ENCODE results near the gene NEK6. TPM values are rescaled to one million over a fixed set of nuclear protein-coding genes. Genes with fewer than 3 reads are reported as not detected.

Gene NEK6
- total and polyA plus RNA-seq, 2 of the 8 experiments (the other 6 are each of a cell fraction or from before 2014, with no cell fraction given), result 17.7 to 19.7 TPM

GRCh38 chr9:124375726-124376125 is 118.0 kb downstream of the NEK6 start:
- peaks cover 3% of the 10 kb centered on the region; the same call in 1 of the 2 replicates for H3K79me1 ChIP-seq (ENCODE audit: low read depth, low read length)
- no peak overlapping the region for H3K4me3 ChIP-seq (ENCODE audit: extremely low read depth in 1 of 4, insufficient read depth in 2 of 4, low read depth in 3 of 4, low read length in 4 of 4)
- H3K14ac ChIP-seq (ENCODE audit: insufficient read length), result no peak overlapping the region
- TF ChIP-seq GABPA (IDR thresholded peaks at IDR 0.05; ENCODE audit: borderline replicate concordance, insufficient read depth, low read length), result no peak
- no peak for TF ChIP-seq JUND (IDR thresholded peaks at IDR 0.05; ENCODE audit: low read length)
- TF ChIP-seq E2F6 (IDR thresholded peaks at IDR 0.05), result no peak
- no peak for TF ChIP-seq ZNF274 (IDR thresholded peaks at IDR 0.05; ENCODE audit: borderline replicate concordance, extremely low read depth, low read length)
- no peak for TF ChIP-seq SUZ12 (IDR thresholded peaks at IDR 0.05; ENCODE audit: low read length)
- TF ChIP-seq CBX5 (IDR thresholded peaks at IDR 0.05; ENCODE audit: low read depth, low read length), result no peak
- no peak for TF ChIP-seq NRF1 (IDR thresholded peaks at IDR 0.05; ENCODE audit: low read depth, low read length)
- TF ChIP-seq NANOG (IDR thresholded peaks at IDR 0.05; ENCODE audit: insufficient read depth, low read depth, low read length, poor library complexity, severe bottlenecking), result no peak
- no peak overlapping the region for H3K4me2 ChIP-seq (ENCODE audit: insufficient read depth in 1 of 2, low read depth in 2 of 2, low read length in 2 of 2)
- H4K8ac ChIP-seq (ENCODE audit: extremely low read depth, insufficient read depth, low read length), result no peak overlapping the region
- no peak overlapping the region for H3K18ac ChIP-seq (ENCODE audit: extremely low read depth, low read length)
- H3K4me1 ChIP-seq (replicated peaks in 1 of 4; ENCODE audit: control insufficient read depth in 3 of 4, insufficient read depth in 4 of 4, low read length in 3 of 4), result peaks cover 0 to 3% (median 0%) of the 10 kb centered on the region in 4 experiments; a peak in 2 of 7 replicates
- 94% methylated on average over 9 of the region's 9 CpGs; no CpG with 5 or more reads in 1 of the 2 experiments for WGBS, 2 experiments (ENCODE audit: extremely low coverage in 1 of 2, insufficient coverage in 1 of 2, insufficient read length in 1 of 2, insufficient replicate concordance in 2 of 2, low coverage in 1 of 2, low lambda C conversion rate in 2 of 2, missing lambda C conversion rate in 1 of 2)
- no peak overlapping the region for H3K27ac ChIP-seq (ENCODE audit: low read depth, low read length)
- no peak overlapping the region for H4K91ac ChIP-seq (replicated peaks; ENCODE audit: insufficient read length, low read length)
- POLR2A ChIA-PET (ENCODE audit: partially characterized antibody), result interaction anchor here (1.7 kb wide), 1 partner anchor 11 kb away, joined by 5 read pairs; no protein-coding TSS in a partner anchor
- H4K20me1 ChIP-seq (replicated peaks in 1 of 2; ENCODE audit: control insufficient read depth in 1 of 2, insufficient read depth in 2 of 2, low read length in 2 of 2), result peaks cover 2 to 5% of the 10 kb centered on the region in 2 experiments
- peaks cover 0 to 3% of the 10 kb centered on the region in 2 experiments; a peak in 1 of 4 replicates for H3K9me3 ChIP-seq (ENCODE audit: insufficient read depth in 2 of 2, low read depth in 1 of 2, low read length in 1 of 2)
- no peak for FAIRE-seq
- H2BK12ac ChIP-seq (ENCODE audit: low read depth, low read length), result no peak overlapping the region
- peaks cover 0 to 4% (median 0%) of the 10 kb centered on the region in 4 experiments; a peak in 2 of 8 replicates for H3K36me3 ChIP-seq (ENCODE audit: control insufficient read depth in 2 of 4, insufficient read depth in 4 of 4, low read length in 3 of 4)
- H3K23ac ChIP-seq (ENCODE audit: insufficient read length), result no peak overlapping the region
- no peak overlapping the region for H3K4ac ChIP-seq (replicated peaks; ENCODE audit: insufficient read length, low read depth, low read length)
- H3K9ac ChIP-seq (replicated peaks in 1 of 4; ENCODE audit: extremely low read depth in 1 of 4, low read depth in 3 of 4, low read length in 3 of 4), result no peak overlapping the region; a peak in 1 of 7 replicates
- no peak overlapping the region for H3K56ac ChIP-seq (replicated peaks; ENCODE audit: insufficient read length, low read depth, low read length)
- no peak overlapping the region for H2BK5ac ChIP-seq (ENCODE audit: low read depth, low read length)
- no peak overlapping the region for H2BK15ac ChIP-seq (ENCODE audit: low read length)
- no peak overlapping the region for H2AK5ac ChIP-seq (ENCODE audit: low read depth, low read length)
- H3K27me3 ChIP-seq (replicated peaks in 1 of 4; ENCODE audit: control insufficient read depth in 3 of 4, extremely low read depth in 1 of 4, insufficient read depth in 3 of 4, low read length in 3 of 4), result no peaks in the 10 kb centered on the region
- H2BK120ac ChIP-seq (replicated peaks; ENCODE audit: low read depth, low read length), result no peak overlapping the region
- CTCF ChIA-PET (ENCODE audit: partially characterized antibody), result interaction anchor here (0.7 to 12.1 kb wide), 4 partner anchors 8 to 420 kb away, joined by 4 to 133 read pairs (median 4); no protein-coding TSS in a partner anchor
- DNase-seq (ENCODE audit: low read depth in 1 of 2, low spot score in 2 of 2), result no peak
- peaks cover 0 to 57% of the 10 kb centered on the region in 2 experiments; a peak in 3 of 4 replicates for H3K79me2 ChIP-seq (ENCODE audit: control insufficient read depth in 1 of 2, insufficient read depth in 2 of 2, low read length in 2 of 2)
- no peak overlapping the region for H2BK20ac ChIP-seq (ENCODE audit: low read length)
- no peaks in the 10 kb centered on the region for H3K23me2 ChIP-seq (ENCODE audit: low read depth, low read length)
- no peak overlapping the region for H2AFZ ChIP-seq (ENCODE audit: low read length)
- H4K5ac ChIP-seq (ENCODE audit: insufficient read length, low read depth, low read length), result no peak overlapping the region

All from H1 (cell line).